Measurements from ENCODE around the gene PNPT1.
"Not testable (repeated sequence)": the region's sequence is repeated elsewhere in the genome, so short reads cannot be mapped to it uniquely, and the experiment has no call there.

DNA sequence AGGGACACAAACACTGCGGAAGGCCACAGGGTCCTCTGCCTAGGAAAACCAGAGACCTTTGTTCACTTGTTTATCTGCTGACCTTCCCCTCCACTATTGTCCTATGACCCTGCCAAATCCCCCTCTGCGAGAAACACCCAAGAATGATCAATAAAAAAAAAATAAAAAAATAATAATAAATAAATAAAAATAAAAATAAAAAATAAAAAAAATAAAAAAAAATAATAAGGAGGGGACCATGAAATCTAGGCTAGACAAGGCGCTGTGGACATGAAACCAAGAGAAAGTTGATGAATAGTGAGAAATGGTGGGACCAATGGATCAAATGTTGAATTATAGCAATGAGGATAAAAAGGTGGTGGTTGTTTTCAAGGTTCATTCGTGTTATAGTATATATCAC is 12.6 kb upstream of the PNPT1 start:
- TF ChIP-seq CTCF (IDR thresholded peaks at IDR 0.05; ENCODE audit: insufficient read depth, low read length, poor library complexity, severe bottlenecking); EZH2phosphoT487 (conservative IDR thresholded peaks at IDR 0.05; ENCODE audit: low read length): not testable (repeated sequence)
